CD14-positive monocyte (primary cell): Measurements from ENCODE around the gene EDC4. TPM values are rescaled to one million over a fixed set of nuclear protein-coding genes. Genes with fewer than 3 reads are reported as not detected.

ENCODE experiments used
- DNase-seq, 3 donors: peaks; one replicate each; pipeline ENCODE4 v3.0.0-alpha.2; 2011 to 2022
- H2AFZ ChIP-seq: 2 replicates; pipeline ENCODE4 v1.6.0; 2012; ENCODE audit warnings: mild to moderate bottlenecking, low read depth, low read length, inconsistent platforms; ENCODE audit not compliant: insufficient read depth, poor library complexity, severe bottlenecking
- H3K27ac ChIP-seq, 2 donors: 1 replicate in 1 of 2; 2 replicates in 1 of 2; pipeline ENCODE4 v1.5.1; 2012 to 2013; ENCODE audit warnings: low read length in 2 of 2, control low read depth in 1 of 2, inconsistent platforms in 1 of 2, low read depth in 1 of 2, mild to moderate bottlenecking in 1 of 2
- H3K27me3 ChIP-seq, 2 donors: one replicate each; pipeline versions ENCODE4 v1.6.0 to v1.6.1; 2011 to 2013; ENCODE audit warnings: low read length in 2 of 2; ENCODE audit not compliant: control insufficient read depth in 2 of 2, insufficient read depth in 2 of 2
- H3K36me3 ChIP-seq, 2 donors: replicated peaks in 1 of 2; 1 replicate in 1 of 2; 2 replicates in 1 of 2; pipeline versions ENCODE4 v1.5.1 to v1.6.1; 2012 to 2013; ENCODE audit warnings: low read length in 2 of 2, control low read depth in 1 of 2, inconsistent platforms in 1 of 2, mild to moderate bottlenecking in 1 of 2; ENCODE audit not compliant: insufficient read depth in 2 of 2, control insufficient read depth in 1 of 2
- H3K4me1 ChIP-seq, 2 donors: 1 replicate in 1 of 2; 2 replicates in 1 of 2; pipeline versions ENCODE4 v1.5.1 to v1.6.1; 2012 to 2013; ENCODE audit warnings: low read length in 2 of 2, control low read depth in 1 of 2, inconsistent platforms in 1 of 2, mild to moderate bottlenecking in 1 of 2, moderate library complexity in 1 of 2; ENCODE audit not compliant: insufficient read depth in 2 of 2, control insufficient read depth in 1 of 2
- H3K4me2 ChIP-seq: replicated peaks from 2 replicates; pipeline ENCODE3; 2012; ENCODE audit warnings: low read length, moderate library complexity, mild to moderate bottlenecking; ENCODE audit not compliant: poor library complexity, severe bottlenecking; ENCODE audit errors: extremely low read depth
- H3K4me3 ChIP-seq, 3 experiments: fragments of 200-600 bp in 1 of 3; sonication (generic) in 1 of 3; replicated peaks in 1 of 3; 1 replicate in 2 of 3; 2 replicates in 1 of 3; pipeline ENCODE4 v1.5.1; 2011 to 2013; ENCODE audit warnings: low read length in 3 of 3, mild to moderate bottlenecking in 3 of 3, control low read depth in 2 of 3, low read depth in 2 of 3, inconsistent platforms in 1 of 3, moderate library complexity in 1 of 3
- H3K79me2 ChIP-seq: 2 replicates; pipeline ENCODE4 v1.6.0; 2012; ENCODE audit warnings: mild to moderate bottlenecking, control low read depth, inconsistent platforms, low read length, moderate library complexity; ENCODE audit not compliant: insufficient read depth
- H3K9ac ChIP-seq: 2 replicates; pipeline ENCODE4 v1.6.0; 2017; ENCODE audit warnings: low read length, mild to moderate bottlenecking; ENCODE audit not compliant: insufficient read depth, poor library complexity, severe bottlenecking
- H3K9me3 ChIP-seq, 2 donors: replicated peaks in 1 of 2; 1 replicate in 1 of 2; 2 replicates in 1 of 2; pipeline versions ENCODE4 v1.5.1 to v1.6.1; 2012 to 2013; ENCODE audit warnings: low read length in 2 of 2, control low read depth in 1 of 2; ENCODE audit not compliant: control insufficient read depth in 1 of 2, insufficient read depth in 1 of 2
- H4K20me1 ChIP-seq: 2 replicates; pipeline ENCODE4 v1.6.0; 2012; ENCODE audit warnings: mild to moderate bottlenecking, low read length, control low read depth, moderate library complexity; ENCODE audit not compliant: insufficient read depth
- H3K27ac Mint-ChIP-seq, 7 donors: one replicate each; pipeline ENCODE4 v1.8.0; 2020; ENCODE audit warnings: mild to moderate bottlenecking in 7 of 7, mixed read lengths in 7 of 7, moderate library complexity in 6 of 7, inconsistent platforms in 2 of 7
- H3K27me3 Mint-ChIP-seq, 3 donors: one replicate each; pipeline ENCODE4 v1.8.0; 2021 to 2022; ENCODE audit warnings: low read depth in 3 of 3, mild to moderate bottlenecking in 3 of 3, mixed read lengths in 3 of 3, moderate library complexity in 3 of 3, inconsistent platforms in 1 of 3
- H3K36me3 Mint-ChIP-seq, 2 donors: one replicate each; pipeline ENCODE4 v1.8.0; 2020; ENCODE audit warnings: mixed read lengths in 2 of 2, inconsistent platforms in 1 of 2, mild to moderate bottlenecking in 1 of 2
- H3K4me1 Mint-ChIP-seq: one replicate; pipeline ENCODE4 v1.8.0; 2020; ENCODE audit warnings: mild to moderate bottlenecking, mixed read lengths
- H3K4me3 Mint-ChIP-seq, 2 donors: one replicate each; pipeline ENCODE4 v1.8.0; 2020; ENCODE audit warnings: mild to moderate bottlenecking in 2 of 2, mixed read lengths in 2 of 2, moderate library complexity in 1 of 2
- H3K9me3 Mint-ChIP-seq, 7 donors: one replicate each; pipeline ENCODE4 v1.8.0; 2020 to 2022; ENCODE audit warnings: mixed read lengths in 7 of 7, mild to moderate bottlenecking in 6 of 7, moderate library complexity in 6 of 7, inconsistent platforms in 2 of 7
- CTCF ChIP-seq: fragments of 200-600 bp; IDR thresholded peaks from one replicate; pipeline ENCODE4 v1.8.0; 2022; ENCODE audit warnings: antibody characterized with exemption, mild to moderate bottlenecking
- WGBS: methylation state at CpG from one replicate; pipeline ENCODE4 v1.1.5; 2013; ENCODE audit warnings: missing lambda C conversion rate; ENCODE audit not compliant: insufficient coverage; 5-methylcytosine and 5-hydroxymethylcytosine counted together
- intact Hi-C, 2 donors: fragments of 100-400 bp; cut with micrococcal nuclease; formaldehyde crosslinking; loops; one replicate each; pipeline versions ENCODE4 v1.15.0 to v1.15.1; 2023
- polyA plus RNA-seq, 3 donors: library from polyadenylated mRNA; depleted of rRNA in 1 of 3; unstranded in 2 of 3; stranded (reverse) in 1 of 3; fragments of 300-500 nt in 2 of 3; fragments of >200 nt in 1 of 3; fragmentation: Illumina TruSeq in 2 of 3; gene quantifications; 1 replicate in 2 of 3; 2 replicates in 1 of 3; pipeline ENCODE4 v1.2.3, GENCODE V29; 2012 to 2021

EDC4 gene
- polyA plus RNA-seq, 3 donors, result 13.7 to 84.9 (median 18.2) TPM

- no peaks in the 10 kb centered on the region for H3K9me3 ChIP-seq
- 12% methylated on average over 18 of the region's 23 CpGs for WGBS
- TF ChIP-seq CTCF, result no peak
- Mint-ChIP-seq H3K9me3 (peaks cover 0 to 2% (median 0%) of the 10 kb centered on the region in 7 donors), H3K4me1 (peaks cover 38% of the 10 kb centered on the region), H3K27me3 (peaks cover 0 to 3% (median 0%) of the 10 kb centered on the region in 3 donors), H3K27ac (peak overlapping the region; percentile 42 to 92 (median 88)), H3K36me3 (peaks cover 42 to 62% of the 10 kb centered on the region in 2 donors), H3K4me3 (peak overlapping the region; percentile 89 to 94)
- intact Hi-C loops, result loop anchor here (2.0 to 10.0 kb wide), 4 partner anchors 27 to 61 kb away; partner anchors contain the start of genes CENPT (in 1 of the 2), CTRL (in 1 of the 2), NUTF2 (in 1 of the 2) and PSMB10 (in 1 of the 2)
- H2AFZ ChIP-seq, result peak overlapping the region; percentile 98
- H3K4me2 ChIP-seq, result peak overlapping the region; percentile 85
- H3K9ac ChIP-seq, result peak overlapping the region; percentile 92
- H4K20me1 ChIP-seq, result peaks cover 39% of the 10 kb centered on the region
- peaks cover 39% of the 10 kb centered on the region for H3K79me2 ChIP-seq
- H3K36me3 ChIP-seq, result peaks cover 45 to 67% of the 10 kb centered on the region in 2 donors
- H3K4me1 ChIP-seq, result peaks cover 31 to 34% of the 10 kb centered on the region in 2 donors
- DNase-seq, result no peak
- H3K27ac ChIP-seq, result peak overlapping the region; percentile 31 to 90
- H3K27me3 ChIP-seq, result no peaks in the 10 kb centered on the region
- H3K4me3 ChIP-seq, result peak overlapping the region; percentile 92 to 99 (median 93)
Measured at GRCh38 chr16:67873435-67874370, 851 bp downstream of the EDC4 start.

GRCh38 chr16:67874372-67874771, 1.5 kb downstream of the EDC4 start:
- no peak for DNase-seq
- no peak for TF ChIP-seq CTCF
- Mint-ChIP-seq H3K4me1 (peaks cover 38% of the 10 kb centered on the region), H3K36me3 (peaks cover 49 to 64% of the 10 kb centered on the region in 2 donors), H3K9me3 (no peaks in the 10 kb centered on the region), H3K27ac (peak overlapping the region in 3 of 7 donors; percentile 15 to 92 (median 63)), H3K27me3 (peaks cover 0 to 3% (median 0%) of the 10 kb centered on the region in 3 donors), H3K4me3 (peak overlapping the region in 1 of 2 donors; percentile 94)
- peaks cover 49 to 67% of the 10 kb centered on the region in 2 donors for H3K36me3 ChIP-seq
- peaks cover 39% of the 10 kb centered on the region for H3K79me2 ChIP-seq
- H3K4me3 ChIP-seq, result peak overlapping the region in 1 of 3 experiments; percentile 99
- intact Hi-C loops, result loop anchor here in 1 of 2 donors (5.0 to 10.0 kb wide), 2 partner anchors 42 to 60 kb away; partner anchors contain the start of genes CTRL and PSMB10
- peak overlapping the region; percentile 85 for H3K4me2 ChIP-seq
- no peak overlapping the region for H2AFZ ChIP-seq
- 100% methylated on average over 1 of the region's 3 CpGs for WGBS
- peak overlapping the region in 1 of 2 donors; percentile 90 for H3K27ac ChIP-seq
- H3K27me3 ChIP-seq, result no peaks in the 10 kb centered on the region
- H3K9ac ChIP-seq, result peak overlapping the region; percentile 92
- peaks cover 31 to 34% of the 10 kb centered on the region in 2 donors for H3K4me1 ChIP-seq
- peaks cover 39% of the 10 kb centered on the region for H4K20me1 ChIP-seq
- H3K9me3 ChIP-seq, result no peaks in the 10 kb centered on the region
